HepG2 (cell line): ENCODE data around the gene RGS19. TPM values are rescaled to one million over a fixed set of nuclear protein-coding genes. Genes with fewer than 3 reads are reported as not detected.

Experiments
- CAMTA2 ChIP-seq: sonication (generic); formaldehyde crosslinking; IDR thresholded peaks from 2 replicates; pipeline ENCODE4 v1.4.0; 2020; ENCODE audit warnings: mild to moderate bottlenecking, missing genetic modification reagents, borderline replicate concordance
- CCDC6 ChIP-seq: sonication (generic); formaldehyde crosslinking; IDR thresholded peaks from 2 replicates; pipeline ENCODE4 v1.8.1; 2022; ENCODE audit warnings: mild to moderate bottlenecking, missing genetic modification reagents, moderate library complexity
- FOXJ3 ChIP-seq: sonication (generic); formaldehyde crosslinking; IDR thresholded peaks from 2 replicates; pipeline ENCODE4 v1.4.0; 2020; ENCODE audit warnings: missing genetic modification reagents, mild to moderate bottlenecking, borderline replicate concordance
- HDAC2 ChIP-seq: sonication (generic); formaldehyde crosslinking; IDR thresholded peaks from 2 replicates; pipeline ENCODE4 v1.4.0; 2020; ENCODE audit warnings: missing genetic modification reagents
- ISX ChIP-seq: sonication (generic); formaldehyde crosslinking; conservative IDR thresholded peaks from 2 replicates; pipeline ENCODE4 v1.5.0; 2020; ENCODE audit warnings: missing genetic modification reagents
- MBNL3 ChIP-seq: fragments of 250-450 bp; sonication (Bioruptor Pico); conservative IDR thresholded peaks from 2 replicates; pipeline ENCODE4 v1.8.0; 2022; ENCODE audit warnings: mild to moderate bottlenecking, inconsistent platforms
- MYC ChIP-seq: sonication (generic); formaldehyde crosslinking; IDR thresholded peaks from 2 replicates; pipeline ENCODE4 v1.9.0; 2021; ENCODE audit warnings: missing genetic modification reagents, borderline replicate concordance
- RBAK ChIP-seq: sonication (generic); formaldehyde crosslinking; IDR thresholded peaks from 2 replicates; pipeline ENCODE4 v1.5.1; 2020; ENCODE audit warnings: mild to moderate bottlenecking, missing genetic modification reagents
- SALL1 ChIP-seq: sonication (generic); formaldehyde crosslinking; IDR thresholded peaks from 2 replicates; pipeline ENCODE4 v1.8.0; 2022; ENCODE audit warnings: mild to moderate bottlenecking, missing genetic modification reagents
- SMAD3 ChIP-seq: sonication (generic); formaldehyde crosslinking; IDR thresholded peaks from 2 replicates; pipeline ENCODE4 v1.4.0; 2020; ENCODE audit warnings: missing genetic modification reagents
- SOX6 ChIP-seq, 2 experiments: fragments of 450-650 bp in 1 of 2; sonication (generic) in 1 of 2; formaldehyde crosslinking in 1 of 2; IDR thresholded peaks; 2 replicates each; pipeline versions ENCODE4 v1.4.0 to v1.6.1; 2017 to 2020; ENCODE audit warnings: antibody characterized with exemption in 1 of 2, mild to moderate bottlenecking in 1 of 2, missing genetic modification reagents in 1 of 2
- TAF1 ChIP-seq: sonication (generic); formaldehyde crosslinking; IDR thresholded peaks from 2 replicates; pipeline ENCODE4 v1.4.0; 2020; ENCODE audit warnings: missing genetic modification reagents
- ZNF24 ChIP-seq: fragments of 450-650 bp; IDR thresholded peaks from 2 replicates; pipeline ENCODE4 v1.6.1; 2017; ENCODE audit warnings: antibody characterized with exemption, mild to moderate bottlenecking
- ZNF350 ChIP-seq: sonication (generic); formaldehyde crosslinking; IDR thresholded peaks from 2 replicates; pipeline ENCODE4 v1.4.0; 2020; ENCODE audit warnings: mild to moderate bottlenecking, low read depth, missing genetic modification reagents, borderline replicate concordance
- ZNF431 ChIP-seq: sonication (generic); formaldehyde crosslinking; IDR thresholded peaks from 2 replicates; pipeline ENCODE4 v1.9.0; 2022; ENCODE audit warnings: missing genetic modification reagents, low read depth, mild to moderate bottlenecking, borderline replicate concordance
- ZNF607 ChIP-seq: sonication (generic); formaldehyde crosslinking; IDR thresholded peaks from 2 replicates; pipeline ENCODE4 v1.5.1; 2020; ENCODE audit warnings: missing genetic modification reagents, mild to moderate bottlenecking, borderline replicate concordance
- polyA plus RNA-seq, 8 experiments: library from polyadenylated mRNA; depleted of rRNA in 3 of 8; stranded (reverse) in 7 of 8; unstranded in 1 of 8; fragments of >200 nt; fragmentation: Illumina TruSeq in 4 of 8; extraction: Trizol in 4 of 8; gene quantifications; 2 replicates each; pipeline versions ENCODE4 v1.2.1 to v1.2.3, GENCODE V29; 2011 to 2016; ENCODE audit warnings: low read depth in 4 of 8, missing spikeins in 1 of 8, mixed read lengths in 1 of 8; ENCODE audit not compliant: insufficient read depth in 1 of 8
- total RNA-seq, 5 experiments: library from RNA; depleted of rRNA; stranded (reverse); fragments of >200 nt; fragmentation: Illumina TruSeq; extraction: Trizol; gene quantifications; 2 replicates each; pipeline ENCODE4 v1.2.3, GENCODE V29; 2016; ENCODE audit warnings: low read depth in 1 of 5
- TF ChIP-seq, protein P1 (sequence below): sonication (generic); formaldehyde crosslinking; IDR thresholded peaks from 2 replicates; pipeline ENCODE4 v1.5.0; 2020; ENCODE audit warnings: mild to moderate bottlenecking, missing genetic modification reagents
- TF ChIP-seq, protein P2 (sequence below): sonication (generic); formaldehyde crosslinking; IDR thresholded peaks from 2 replicates; pipeline ENCODE4 v1.4.0; 2020; ENCODE audit warnings: missing genetic modification reagents
- TF ChIP-seq, protein P3 (sequence below): sonication (generic); formaldehyde crosslinking; IDR thresholded peaks from 2 replicates; pipeline ENCODE4 v1.8.0; 2022; ENCODE audit warnings: missing genetic modification reagents, mild to moderate bottlenecking, inconsistent platforms, borderline replicate concordance
- TF ChIP-seq, protein P4 (sequence below): sonication (generic); formaldehyde crosslinking; IDR thresholded peaks from 2 replicates; pipeline ENCODE4 v1.4.0; 2020; ENCODE audit warnings: missing genetic modification reagents, borderline replicate concordance

The RGS19 gene
- total and polyA plus RNA-seq, 2 of the 13 experiments (the other 11 are each of a cell fraction or from before 2014, with no cell fraction given) = 10.7 to 11.9 TPM

DNA sequence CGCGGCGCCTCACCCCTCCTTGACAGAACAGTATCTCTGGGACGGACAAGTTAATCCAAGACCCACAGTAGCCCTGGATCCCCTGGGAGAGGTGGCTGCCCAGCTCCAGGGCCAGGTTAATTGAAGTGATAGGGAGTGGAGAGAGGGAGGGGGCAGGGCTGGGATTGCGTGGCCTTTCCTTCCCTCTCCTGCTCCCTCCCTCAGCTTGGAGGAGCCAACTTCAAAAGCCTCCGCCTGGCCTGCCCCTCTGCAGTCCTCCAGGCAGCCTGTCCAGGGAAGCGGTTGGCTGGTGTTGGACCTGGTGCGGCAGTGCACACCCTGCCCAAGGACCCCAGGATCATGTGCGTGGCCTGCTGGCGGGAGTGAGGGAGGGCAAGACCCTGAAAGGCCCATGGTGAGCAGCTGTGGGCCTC lies 43.4 kb downstream of the RGS19 start, which contains the start of gene C20orf204 (continued):
- TF ChIP-seq ZNF24 (peak; percentile 38; the same call in 1 of the 2 replicates), SMAD3 (peak; percentile 41), CCDC6 (CRISPR knock-in tag) (peak; percentile 78; the same call in 1 of the 2 replicates), ZNF431 (peak; percentile 64; the same call in 1 of the 2 replicates), FOXJ3 (no peak), MYC (CRISPR knock-in tag) (peak; percentile 85), SOX6 (IDR thresholded peaks at IDR 0.05) (no peak), SOX6 (CRISPR knock-in tag; IDR thresholded peaks at IDR 0.05) (peak; percentile 54), ZNF350 (CRISPR knock-in tag) (peak; percentile 90; the same call in 1 of the 2 replicates), ISX (CRISPR knock-in tag) (no peak), RBAK (no peak; the same call in 1 of the 2 replicates), CAMTA2 (CRISPR knock-in tag) (no peak), TAF1 (CRISPR knock-in tag) (peak; percentile 80; the same call in 1 of the 2 replicates), SALL1 (CRISPR knock-in tag) (peak; percentile 86), MBNL3 (CRISPR knock-in tag) (no peak), HDAC2 (CRISPR knock-in tag) (peak; percentile 47; the same call in 1 of the 2 replicates), ZNF607 (peak; percentile 84; the same call in 1 of the 2 replicates)
- TF ChIP-seq, protein P1, sequence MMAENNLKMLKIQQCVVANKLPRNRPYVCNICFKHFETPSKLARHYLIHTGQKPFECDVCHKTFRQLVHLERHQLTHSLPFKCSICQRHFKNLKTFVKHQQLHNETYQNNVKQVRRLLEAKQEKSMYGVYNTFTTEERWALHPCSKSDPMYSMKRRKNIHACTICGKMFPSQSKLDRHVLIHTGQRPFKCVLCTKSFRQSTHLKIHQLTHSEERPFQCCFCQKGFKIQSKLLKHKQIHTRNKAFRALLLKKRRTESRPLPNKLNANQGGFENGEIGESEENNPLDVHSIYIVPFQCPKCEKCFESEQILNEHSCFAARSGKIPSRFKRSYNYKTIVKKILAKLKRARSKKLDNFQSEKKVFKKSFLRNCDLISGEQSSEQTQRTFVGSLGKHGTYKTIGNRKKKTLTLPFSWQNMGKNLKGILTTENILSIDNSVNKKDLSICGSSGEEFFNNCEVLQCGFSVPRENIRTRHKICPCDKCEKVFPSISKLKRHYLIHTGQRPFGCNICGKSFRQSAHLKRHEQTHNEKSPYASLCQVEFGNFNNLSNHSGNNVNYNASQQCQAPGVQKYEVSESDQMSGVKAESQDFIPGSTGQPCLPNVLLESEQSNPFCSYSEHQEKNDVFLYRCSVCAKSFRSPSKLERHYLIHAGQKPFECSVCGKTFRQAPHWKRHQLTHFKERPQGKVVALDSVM (CRISPR knock-in tag) = peak; percentile 60
- TF ChIP-seq, protein P2, sequence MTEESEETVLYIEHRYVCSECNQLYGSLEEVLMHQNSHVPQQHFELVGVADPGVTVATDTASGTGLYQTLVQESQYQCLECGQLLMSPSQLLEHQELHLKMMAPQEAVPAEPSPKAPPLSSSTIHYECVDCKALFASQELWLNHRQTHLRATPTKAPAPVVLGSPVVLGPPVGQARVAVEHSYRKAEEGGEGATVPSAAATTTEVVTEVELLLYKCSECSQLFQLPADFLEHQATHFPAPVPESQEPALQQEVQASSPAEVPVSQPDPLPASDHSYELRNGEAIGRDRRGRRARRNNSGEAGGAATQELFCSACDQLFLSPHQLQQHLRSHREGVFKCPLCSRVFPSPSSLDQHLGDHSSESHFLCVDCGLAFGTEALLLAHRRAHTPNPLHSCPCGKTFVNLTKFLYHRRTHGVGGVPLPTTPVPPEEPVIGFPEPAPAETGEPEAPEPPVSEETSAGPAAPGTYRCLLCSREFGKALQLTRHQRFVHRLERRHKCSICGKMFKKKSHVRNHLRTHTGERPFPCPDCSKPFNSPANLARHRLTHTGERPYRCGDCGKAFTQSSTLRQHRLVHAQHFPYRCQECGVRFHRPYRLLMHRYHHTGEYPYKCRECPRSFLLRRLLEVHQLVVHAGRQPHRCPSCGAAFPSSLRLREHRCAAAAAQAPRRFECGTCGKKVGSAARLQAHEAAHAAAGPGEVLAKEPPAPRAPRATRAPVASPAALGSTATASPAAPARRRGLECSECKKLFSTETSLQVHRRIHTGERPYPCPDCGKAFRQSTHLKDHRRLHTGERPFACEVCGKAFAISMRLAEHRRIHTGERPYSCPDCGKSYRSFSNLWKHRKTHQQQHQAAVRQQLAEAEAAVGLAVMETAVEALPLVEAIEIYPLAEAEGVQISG (CRISPR knock-in tag) = peak; percentile 85
- TF ChIP-seq, protein P3, sequence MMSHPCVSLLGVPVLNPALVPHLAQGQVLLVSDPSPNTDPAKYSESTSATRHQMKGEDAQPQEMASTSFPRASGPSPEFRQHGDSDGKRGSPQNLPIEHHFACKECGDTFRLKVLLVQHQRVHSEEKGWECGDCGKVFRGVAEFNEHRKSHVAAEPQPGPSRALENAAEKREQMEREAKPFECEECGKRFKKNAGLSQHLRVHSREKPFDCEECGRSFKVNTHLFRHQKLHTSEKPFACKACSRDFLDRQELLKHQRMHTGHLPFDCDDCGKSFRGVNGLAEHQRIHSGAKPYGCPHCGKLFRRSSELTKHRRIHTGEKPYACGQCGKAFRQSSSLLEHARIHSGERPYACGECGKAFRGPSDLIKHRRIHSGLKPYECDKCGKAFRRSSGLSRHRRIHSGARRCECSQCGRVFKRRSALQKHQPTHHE (CRISPR knock-in tag) = no peak
- TF ChIP-seq, protein P4, sequence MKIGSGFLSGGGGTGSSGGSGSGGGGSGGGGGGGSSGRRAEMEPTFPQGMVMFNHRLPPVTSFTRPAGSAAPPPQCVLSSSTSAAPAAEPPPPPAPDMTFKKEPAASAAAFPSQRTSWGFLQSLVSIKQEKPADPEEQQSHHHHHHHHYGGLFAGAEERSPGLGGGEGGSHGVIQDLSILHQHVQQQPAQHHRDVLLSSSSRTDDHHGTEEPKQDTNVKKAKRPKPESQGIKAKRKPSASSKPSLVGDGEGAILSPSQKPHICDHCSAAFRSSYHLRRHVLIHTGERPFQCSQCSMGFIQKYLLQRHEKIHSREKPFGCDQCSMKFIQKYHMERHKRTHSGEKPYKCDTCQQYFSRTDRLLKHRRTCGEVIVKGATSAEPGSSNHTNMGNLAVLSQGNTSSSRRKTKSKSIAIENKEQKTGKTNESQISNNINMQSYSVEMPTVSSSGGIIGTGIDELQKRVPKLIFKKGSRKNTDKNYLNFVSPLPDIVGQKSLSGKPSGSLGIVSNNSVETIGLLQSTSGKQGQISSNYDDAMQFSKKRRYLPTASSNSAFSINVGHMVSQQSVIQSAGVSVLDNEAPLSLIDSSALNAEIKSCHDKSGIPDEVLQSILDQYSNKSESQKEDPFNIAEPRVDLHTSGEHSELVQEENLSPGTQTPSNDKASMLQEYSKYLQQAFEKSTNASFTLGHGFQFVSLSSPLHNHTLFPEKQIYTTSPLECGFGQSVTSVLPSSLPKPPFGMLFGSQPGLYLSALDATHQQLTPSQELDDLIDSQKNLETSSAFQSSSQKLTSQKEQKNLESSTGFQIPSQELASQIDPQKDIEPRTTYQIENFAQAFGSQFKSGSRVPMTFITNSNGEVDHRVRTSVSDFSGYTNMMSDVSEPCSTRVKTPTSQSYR (CRISPR knock-in tag) = peak; percentile 96
